ENCODE results near the gene RNF213.
A peak's percentile ranks its signal among the peaks of the same experiment; 100 is the strongest.

Gene RNF213

DNA sequence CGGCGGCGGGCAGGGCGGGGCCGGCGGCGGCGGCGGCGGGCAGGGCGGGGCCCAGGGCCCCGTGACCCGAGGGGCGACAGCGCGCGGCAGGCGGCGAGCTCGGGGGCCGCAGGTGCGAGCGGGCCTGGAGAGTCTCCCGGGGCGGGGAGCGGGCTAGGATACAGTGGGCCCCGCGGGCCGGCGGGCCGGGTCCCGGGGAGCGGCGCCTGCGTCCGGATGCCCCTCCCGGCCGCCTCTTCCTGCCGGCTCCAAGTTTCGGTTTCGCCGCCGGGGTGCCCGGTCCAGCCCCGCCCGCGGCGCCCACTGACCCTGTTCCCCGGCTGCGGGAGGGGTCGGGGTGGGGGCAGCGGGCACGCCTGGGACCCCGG, at the start of gene RNF213:
RNF213 (plus strand) TSS at position 62 of the 368 bp plus-strand sequence. CDS start 2,830 bp downstream, outside the sequence.
- no peak for DNase-seq

DNA sequence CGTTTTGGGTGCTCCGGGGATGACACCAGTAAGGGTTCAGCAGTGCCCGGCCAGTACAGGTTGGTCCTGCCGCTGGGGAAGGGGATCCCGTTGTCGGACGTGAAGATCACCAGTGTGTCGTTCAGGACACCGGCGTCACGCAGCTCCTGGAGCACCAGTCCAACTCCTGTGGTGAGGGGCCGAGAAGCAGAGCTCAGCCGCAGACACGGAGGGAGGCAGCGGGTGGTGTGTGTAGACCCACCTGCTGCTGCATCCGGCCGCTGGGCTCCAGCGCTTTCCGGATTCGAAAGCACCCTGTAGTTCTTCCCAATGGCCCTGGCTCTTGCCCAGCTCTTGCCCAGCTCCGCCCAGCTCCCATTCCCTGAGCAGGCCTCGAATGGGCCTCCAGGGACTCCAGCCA, 48.5 kb upstream of the RNF213 start:
- no peak for DNase-seq

DNA sequence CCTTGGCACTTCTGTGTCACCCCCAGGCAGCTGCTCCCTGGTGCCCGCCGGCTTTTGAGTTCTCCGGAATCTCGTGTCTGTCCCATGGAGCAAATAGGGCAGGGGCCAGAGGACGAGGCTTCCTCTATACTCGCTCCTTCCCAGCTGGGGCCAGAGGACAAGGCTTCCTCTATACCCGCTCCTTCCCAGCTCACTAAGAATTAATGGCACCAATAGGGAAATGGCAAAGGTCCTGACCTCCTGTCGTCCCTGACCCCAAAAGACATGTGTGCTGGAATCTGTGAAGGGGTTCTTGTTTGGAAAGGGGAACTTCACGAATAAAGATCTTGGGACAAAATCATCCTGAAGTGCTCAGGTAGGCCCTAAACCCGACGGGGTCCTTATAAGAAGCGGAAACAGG, 48.1 kb upstream of the RNF213 start:
- DNase-seq = no peak

DNA sequence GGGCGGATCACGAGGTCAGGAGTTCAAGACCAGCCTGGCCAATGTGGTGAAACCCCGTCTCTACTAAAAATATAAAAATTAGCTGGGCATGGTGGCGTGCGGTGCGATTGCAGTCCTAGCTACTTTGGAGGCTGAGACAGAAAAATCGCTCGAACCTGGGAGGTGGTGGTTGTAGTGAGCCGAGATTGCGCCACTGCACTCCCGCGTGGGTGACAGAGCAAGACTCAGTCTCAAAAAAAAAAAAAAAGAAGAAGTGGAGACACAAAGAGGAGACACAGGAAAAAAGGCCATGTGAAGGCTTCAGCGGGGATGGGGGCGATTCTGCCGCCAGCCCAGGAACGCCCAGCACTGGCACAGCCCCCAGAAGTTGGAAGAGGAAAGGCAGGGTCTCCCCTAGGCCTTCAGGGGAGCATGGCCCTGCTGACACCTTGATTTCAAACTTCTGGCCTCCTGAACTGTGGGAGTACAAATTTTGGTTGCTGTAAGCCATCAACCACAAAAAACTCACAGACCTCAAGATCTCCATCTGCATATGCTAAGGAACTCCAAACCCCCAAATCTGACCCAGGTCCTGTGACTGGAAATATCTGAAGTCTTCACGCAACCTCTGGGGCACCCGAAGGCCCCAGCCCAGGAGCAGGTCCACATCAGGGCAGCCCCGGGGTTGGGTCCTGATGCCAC, 47.5 kb upstream of the RNF213 start:
- no peak for DNase-seq

DNA sequence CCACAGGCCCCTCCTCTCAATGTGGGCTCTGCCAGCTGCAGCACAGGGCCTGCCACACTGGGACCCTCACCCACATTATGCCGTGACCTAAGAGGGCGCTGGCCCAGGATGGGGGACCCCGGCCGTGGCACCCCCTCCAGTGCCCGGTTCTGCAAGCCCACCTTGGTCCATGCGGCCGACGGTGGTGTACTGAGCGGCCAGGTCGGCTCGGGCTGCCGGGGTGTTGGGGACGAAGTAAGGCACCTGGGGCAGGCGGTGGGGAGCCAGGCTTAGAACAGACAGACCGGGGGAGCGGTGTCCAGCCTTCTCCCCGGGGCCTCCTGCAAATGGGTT, 47.0 kb upstream of the RNF213 start:
- no peak for DNase-seq

DNA sequence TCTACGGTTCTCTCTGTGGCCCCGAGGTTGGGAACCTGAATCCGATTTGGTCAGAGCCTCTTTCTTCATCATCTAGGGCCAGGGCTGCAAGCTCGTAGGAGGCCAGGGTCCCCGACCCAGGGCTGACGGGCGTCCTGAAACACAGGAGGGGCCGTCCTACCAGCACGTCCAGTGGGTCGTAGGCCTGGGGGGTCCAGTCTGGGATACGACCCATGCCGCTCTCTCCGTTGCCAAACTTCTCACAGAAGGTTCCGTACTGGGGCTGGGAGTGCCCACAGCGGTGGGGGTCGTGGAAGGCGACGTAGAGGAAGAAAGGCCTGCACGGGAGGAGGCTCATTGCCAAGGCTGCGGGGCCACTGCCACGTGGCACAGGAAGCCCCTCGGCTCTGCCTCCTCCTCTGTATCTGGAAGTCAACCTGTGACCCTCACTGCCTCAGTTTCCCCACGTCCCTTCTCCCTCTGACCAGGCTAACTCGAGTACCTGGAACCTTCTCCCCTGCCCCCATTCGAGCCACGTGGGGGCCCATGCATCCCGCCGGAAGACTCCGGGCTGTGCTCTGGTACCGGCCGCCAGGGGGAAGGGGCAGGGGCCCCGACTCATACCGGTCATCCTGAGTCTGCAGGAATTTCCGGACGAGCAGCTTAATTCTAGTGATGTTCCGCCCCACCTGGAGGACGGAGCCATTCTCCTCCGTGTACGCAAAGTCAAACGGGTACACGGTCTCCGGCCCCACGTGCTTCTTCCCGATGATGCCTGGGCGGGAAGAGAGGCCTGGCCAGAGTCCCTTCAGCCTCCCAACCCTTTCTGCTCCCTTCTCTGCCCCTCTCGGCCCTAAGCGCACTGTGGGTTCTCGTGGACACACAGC, 46.4 kb upstream of the RNF213 start:
- DNase-seq = no peak

DNA sequence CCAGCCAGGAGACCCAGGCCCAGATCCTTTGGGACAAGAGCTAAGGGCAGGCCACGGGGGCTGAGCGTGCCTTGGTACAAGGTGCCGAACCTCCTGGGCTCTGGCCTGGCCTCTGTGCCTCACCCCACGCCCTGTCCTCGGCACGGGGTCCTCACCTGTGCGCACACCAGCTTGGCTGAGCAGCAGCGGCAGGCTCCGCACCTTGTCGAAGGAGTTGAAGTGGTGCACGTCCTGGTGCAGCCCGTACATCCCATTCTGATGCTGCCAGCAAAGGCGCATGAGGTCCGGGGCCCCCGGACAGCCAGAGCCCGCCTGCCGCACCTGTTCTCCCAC, 45.8 kb upstream of the RNF213 start:
- no peak for DNase-seq

DNA sequence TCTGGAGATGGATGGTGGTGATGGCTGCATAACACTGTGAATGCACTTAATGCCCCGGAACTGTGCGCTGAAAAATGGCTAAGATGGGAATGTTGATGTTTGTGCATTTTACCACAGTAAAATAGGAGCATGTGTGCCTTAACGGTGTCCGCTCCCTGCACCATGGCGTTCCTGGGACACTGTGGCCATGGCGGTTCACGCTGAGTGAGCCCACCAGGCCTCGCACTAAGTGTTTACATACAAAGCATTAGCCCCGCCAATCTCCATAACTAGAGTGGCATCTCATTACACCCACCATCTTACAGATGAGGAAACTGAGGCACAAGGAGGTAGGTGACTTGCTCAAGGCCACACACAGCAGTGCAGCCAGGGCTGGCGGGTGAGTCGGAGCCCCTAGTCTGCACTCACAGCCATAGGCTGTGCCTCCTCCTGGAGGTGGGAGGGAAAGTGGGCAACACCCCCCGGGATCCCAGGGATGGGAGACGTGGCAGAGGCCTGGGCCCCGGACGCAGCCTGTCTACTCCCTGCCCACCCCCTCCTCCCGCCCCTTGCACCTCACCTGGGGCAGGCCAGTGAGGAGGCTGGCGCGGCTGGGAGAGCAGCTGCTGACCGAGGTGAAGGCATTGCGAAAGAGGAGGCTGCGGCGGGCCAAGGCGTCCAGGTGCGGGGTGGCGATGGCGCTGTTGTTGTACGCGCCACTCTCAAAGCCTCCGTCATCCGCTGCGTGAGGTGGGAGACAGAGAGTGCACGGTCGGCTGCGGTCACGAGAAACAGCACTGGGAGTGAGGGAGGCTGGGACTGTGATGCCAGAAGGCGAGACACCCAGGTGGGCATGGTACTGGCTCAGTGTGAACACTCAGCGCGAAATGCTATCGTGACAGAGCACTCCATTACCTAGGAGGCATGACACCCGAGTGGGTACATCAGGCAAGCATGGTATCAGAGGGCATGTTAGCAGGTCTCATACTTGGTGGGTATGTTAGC, 43.9 kb upstream of the RNF213 start:
- DNase-seq = no peak

DNA sequence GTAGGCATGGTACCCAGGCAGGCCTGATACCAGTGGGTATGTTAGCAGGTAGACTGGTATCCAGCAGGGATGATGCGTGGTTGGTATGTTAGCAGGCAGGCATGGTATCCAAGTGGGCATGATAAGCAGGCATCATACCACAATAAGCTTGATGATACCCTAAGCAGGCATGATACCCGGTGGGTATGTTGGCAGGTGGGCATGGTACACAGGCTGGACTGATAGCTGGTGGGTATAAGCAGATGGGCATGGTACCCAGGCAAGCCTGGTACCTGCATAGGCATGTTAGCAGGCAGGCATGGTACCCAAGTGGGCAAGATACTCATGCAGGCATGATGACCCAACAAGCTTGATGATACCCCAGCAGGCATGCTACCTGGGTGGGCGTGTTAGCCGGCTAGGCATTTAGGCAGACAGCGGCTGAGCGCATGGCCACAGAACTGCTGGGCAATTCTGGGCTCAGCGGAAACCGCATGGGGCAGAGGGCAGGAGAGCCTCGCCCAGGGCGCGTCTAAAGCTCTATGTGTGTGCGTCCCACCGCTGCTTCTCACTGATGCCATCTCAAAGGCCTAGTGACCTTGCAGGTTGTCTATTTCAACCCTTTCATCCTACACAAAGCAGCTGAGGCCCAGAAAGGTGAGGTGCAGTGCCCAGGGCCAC, 42.8 kb upstream of the RNF213 start:
- no peak for DNase-seq

DNA sequence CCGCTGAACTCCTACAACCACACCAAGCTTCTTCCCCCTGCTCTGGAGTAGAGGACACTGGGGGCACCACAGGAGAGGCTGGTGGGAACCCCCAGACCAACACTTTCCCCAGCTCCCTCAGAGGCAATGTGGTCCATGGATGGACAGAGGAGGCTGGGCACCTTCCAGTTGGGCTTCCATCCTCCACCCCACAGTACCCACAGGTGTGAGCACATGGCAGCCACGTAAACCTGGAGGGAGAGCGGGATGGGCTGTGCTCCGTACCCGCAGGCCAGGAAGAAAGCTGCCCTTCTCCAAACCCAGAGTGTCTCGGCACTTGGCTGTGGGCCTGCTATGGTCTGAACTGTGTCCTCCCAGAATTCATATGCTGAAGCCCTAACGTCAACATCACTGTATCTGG, 42.3 kb upstream of the RNF213 start:
- DNase-seq = no peak

DNA sequence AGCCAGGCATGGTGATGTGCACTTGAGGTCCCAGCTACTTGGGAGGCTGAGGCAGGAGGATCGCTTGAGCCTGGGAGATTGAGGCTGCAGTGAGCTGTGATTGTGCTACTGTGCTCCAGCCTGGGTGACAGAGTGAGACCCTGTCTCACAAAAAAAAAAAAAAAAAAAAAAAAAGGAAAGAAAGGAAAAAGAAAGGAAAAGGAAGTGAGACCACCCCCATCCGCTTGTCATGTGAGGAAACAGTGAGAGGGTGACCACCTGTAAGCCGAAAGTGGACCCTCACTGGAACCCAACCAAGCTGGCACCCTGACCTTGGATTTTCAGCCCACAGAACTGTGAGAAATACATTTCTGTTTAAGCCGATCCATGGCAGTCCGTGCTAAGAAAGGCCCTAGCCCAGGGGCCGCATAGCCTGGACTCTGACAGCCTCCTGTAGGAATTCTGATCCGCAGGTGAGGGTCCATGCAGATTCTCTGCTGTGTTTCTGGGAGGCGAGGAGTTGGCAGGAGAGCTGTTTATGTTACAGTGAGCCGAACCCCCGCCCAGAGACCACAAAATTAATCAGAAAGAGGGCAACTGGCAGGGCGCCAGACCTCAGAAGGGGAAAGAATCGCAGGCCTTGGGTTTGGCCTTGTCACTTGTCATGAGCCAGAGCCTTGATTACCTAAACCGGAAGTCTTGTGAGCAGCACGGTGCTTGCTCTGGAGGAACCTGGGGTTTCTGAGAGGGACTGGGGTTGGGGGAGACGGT, 41.5 kb upstream of the RNF213 start:
- peak; percentile 46 to 58 for DNase-seq

DNA sequence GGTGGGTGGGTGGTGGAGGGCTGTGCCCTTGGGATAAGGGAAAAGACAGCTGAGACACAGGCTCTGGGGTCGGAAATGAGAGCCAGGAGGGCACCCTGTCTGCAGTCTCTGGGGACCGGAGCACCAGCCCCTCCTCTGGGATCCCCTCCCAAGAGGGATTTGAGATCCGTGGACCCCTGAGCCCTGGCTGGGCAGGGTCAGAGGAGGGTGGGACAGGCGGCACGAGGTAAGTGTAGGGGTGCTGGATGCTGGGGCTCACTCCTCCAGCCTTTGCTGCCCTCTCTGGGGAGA, 40.9 kb upstream of the RNF213 start:
- no peak for DNase-seq

DNA sequence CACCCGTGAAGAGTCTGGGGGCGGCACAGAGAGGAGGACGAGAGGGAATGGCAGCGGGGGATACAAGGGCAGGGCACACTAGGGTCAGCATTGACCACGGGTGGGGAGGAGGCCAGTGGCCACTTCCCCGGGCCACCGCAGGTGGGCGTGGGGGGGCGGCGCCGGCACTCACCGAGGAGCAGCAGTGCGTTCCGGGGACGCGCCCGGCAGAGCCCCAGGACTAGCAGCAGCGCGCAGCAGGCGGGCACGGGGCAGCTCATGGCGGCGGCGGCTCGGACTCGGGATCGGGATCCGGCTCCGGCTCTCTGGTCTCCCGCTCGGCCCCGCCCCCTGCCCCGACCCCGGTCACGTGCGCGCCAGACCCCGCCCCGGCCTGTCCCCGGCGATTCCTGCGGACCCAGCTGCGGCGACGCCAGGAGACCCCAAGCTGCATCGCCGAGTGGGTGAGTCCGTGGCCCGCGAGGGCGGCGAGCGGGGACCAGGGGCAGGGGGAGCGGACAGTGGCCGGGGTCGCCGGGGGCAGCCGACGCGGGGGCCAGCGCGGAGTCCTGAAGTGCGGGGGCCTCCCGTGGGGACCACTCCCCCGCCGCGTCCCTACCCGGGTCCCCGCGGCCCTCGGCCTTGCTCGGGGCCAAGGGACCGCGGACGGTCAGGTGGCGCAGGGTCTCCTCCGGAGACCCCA, 40.5 kb upstream of the RNF213 start, which contains the start of the genes SGSH and SLC26A11:
SGSH (minus strand) TSS at position 280 of the 682 bp plus-strand sequence; CDS start at position 260, 20 bp downstream.
SLC26A11 (plus strand) TSS at position 374 of the 682 bp plus-strand sequence. CDS start 1,134 bp downstream, outside the sequence.
- DNase-seq = peak in 1 of 2 experiments; percentile 74

DNA sequence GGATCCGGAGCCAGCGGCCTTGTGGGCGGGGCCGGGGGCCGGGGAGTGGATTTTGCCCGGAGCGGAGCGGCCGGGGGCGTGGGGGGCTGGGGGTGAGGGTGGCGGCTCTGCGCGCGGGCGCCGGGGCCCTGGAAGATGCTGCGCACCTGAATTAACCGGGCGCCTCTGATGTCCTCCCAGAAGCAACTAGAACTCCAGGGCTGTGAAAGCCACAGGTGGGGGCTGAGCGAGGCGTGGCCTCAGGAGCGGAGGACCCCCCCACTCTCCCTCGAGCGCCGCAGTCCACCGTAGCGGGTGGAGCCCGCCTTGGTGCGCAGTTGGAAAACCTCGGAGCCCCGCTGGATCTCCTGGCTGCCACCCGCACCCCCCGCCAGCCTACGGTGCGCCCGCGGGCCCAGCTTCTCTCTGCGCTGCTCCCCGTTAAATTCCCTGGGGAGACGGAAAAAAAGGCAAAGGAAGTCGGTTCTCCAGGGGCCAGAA, 39.9 kb upstream of the RNF213 start:
- no peak for DNase-seq

DNA sequence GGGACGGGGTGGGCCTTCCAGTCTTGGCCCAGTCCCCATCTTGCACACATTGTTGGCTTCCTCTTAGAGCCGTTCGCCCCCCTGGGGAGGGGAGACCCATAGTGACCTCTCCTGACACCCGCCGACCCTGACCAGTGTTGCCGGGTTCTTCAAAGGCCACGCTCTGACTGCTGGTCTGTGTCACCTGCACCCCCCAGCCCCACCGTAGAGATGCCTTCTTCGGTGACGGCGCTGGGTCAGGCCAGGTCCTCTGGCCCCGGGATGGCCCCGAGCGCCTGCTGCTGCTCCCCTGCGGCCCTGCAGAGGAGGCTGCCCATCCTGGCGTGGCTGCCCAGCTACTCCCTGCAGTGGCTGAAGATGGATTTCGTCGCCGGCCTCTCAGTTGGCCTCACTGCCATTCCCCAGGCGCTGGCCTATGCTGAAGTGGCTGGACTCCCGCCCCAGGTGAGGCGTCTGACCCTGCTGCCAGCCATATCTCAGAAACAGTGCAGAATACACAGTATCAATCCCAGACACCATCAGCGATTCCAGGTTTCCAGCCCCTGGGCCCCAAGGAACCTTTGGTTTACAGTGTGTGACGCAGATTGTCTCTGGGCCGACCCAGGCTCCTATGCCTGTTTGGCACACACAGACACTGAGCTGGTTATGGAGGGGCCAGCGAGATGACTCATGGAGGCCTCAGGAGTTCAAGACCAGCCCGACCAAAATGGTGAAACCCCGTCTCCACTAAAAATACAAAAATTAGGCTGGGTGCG, 39.1 kb upstream of the RNF213 start:
- no peak for DNase-seq

DNA sequence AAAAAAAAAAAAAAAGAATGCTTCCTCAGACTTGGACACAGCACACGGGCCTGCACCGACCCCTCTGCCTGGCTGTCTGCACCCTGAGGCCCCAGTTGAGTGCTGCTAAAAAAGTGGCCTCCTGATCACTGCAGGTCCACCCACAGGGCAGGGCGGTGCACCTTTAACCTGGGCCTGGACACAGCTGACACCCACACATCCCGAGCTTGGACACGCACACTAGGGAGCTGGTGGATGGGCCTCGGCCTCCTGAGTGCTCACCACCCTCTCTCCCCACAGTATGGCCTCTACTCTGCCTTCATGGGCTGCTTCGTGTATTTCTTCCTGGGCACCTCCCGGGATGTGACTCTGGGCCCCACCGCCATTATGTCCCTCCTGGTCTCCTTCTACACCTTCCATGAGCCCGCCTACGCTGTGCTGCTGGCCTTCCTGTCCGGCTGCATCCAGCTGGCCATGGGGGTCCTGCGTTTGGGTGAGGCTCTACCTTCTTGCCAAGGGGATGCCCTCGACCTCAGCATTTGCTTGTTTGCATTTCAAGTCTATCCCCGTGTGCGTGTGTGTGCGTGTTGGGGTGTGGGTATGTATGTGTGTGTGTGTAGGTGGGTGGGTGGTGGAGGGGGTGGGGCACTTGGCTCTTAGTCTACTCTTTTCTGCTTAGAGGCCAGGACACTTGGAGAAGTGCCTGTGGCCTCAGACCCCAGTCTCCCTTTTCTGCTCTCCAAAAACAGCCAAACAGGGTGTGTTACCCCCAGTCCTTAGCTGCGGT, 38.1 kb upstream of the RNF213 start:
- DNase-seq = no peak

DNA sequence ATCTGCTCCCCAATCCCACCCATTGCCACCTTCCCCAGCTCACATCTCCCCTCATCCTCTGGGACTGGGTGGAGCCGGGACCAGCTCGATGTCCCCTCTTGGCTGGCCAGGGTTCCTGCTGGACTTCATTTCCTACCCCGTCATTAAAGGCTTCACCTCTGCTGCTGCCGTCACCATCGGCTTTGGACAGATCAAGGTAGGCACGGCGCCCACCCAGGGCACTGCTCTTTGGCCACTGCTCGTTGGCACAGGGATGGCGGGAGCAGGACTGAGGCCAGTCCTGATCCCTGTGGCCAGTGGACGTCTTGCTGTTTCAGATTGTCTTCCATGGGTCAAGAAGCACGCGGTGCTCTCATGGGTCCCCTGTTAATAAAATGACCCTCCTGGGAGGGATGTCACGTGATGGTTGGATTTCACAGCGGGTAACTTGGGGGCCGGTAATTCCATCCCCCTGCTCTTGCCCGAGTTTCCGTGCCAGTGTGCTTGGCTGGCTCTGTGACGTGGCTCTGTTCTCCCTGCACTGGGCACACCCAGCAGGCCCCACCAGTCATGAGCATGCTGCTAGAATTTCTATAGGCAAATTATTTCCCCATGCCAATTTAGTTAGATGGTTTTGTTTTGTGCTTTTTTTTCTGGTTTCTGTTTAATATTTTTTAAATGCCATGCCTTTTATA, 37.4 kb upstream of the RNF213 start:
- no peak for DNase-seq

DNA sequence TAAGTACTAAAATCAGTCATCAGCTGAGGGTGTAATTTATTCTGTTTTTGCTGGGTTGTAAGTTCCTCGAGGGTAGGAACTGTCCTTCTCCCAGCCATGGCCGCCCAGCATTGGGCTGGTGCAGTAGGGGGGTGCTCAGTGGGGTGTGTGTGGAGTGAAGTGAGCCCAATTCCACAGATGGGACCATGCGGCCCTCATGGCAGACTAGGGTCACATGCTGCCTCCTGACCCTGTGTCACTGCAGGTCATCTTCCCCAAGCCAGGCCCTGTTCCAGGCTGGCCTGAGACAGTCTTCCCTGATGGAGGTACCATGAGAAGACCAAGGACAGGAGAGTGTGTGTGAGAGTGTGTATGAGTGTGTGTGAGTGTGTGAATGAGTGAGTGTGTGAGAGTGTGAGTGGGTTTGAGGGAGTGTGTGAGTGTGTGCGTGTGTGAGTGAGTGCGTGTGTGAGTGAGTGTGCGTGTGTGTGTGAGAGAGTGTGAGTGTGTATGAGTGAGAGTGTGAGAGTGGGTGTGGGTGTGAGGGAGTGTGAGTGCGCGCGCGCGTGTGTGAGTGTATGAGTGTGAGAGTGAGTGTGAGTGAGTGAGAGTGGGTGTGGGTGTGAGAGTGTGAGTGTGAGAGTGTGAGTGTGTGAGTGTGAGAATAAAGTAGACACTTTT, 36.7 kb upstream of the RNF213 start:
- DNase-seq = no peak

DNA sequence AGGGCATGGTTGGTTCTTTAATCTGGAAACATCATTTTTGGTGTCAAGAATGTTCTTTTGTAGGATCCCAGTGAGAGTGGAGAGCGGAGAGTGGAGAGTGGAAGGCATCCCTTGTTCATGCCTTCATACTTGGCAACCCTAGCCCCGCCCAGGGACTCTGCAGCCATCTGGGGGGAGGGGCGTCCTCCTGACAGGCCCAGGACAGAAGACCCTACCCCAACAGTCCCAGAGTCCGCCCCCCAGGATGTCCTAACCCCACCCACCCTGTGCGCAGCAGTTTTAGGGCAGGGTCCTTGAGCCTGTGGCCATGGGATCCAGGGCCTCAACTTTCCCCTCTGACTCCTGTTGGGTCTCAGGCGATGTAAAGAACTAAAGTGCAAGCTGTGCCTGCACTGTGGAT, 36.0 kb upstream of the RNF213 start:
- DNase-seq = no peak

Measured in NCI-H187 (cell line).